Brain microvascular endothelial cell (primary cell): Measurements from ENCODE around the gene LCN6.
A peak's percentile ranks its signal among the peaks of the same experiment; 100 is the strongest.

Source experiments
- DNase-seq: peaks from one replicate; pipeline ENCODE4 v3.0.0-alpha.2; 2020
- H3K27ac ChIP-seq: fragments of 250-450 bp; sonication (Bioruptor Pico); 2 replicates; pipeline ENCODE4 v1.5.1; 2020; ENCODE audit warnings: mild to moderate bottlenecking, moderate library complexity
- H3K27me3 ChIP-seq: fragments of 250-450 bp; sonication (Bioruptor Pico); replicated peaks from 2 replicates; pipeline ENCODE4 v1.5.1; 2020; ENCODE audit warnings: mild to moderate bottlenecking
- H3K36me3 ChIP-seq: fragments of 250-450 bp; sonication (Bioruptor Pico); replicated peaks from 2 replicates; pipeline ENCODE4 v1.5.1; 2020; ENCODE audit warnings: mild to moderate bottlenecking
- H3K4me3 ChIP-seq: 2 replicates; pipeline ENCODE4 v1.5.1; 2011; ENCODE audit warnings: low read depth, mild to moderate bottlenecking, control low read depth, low read length, moderate library complexity
- in situ Hi-C: cut with HindIII; loops from 2 replicates; pipeline ENCODE4 v1.10.0; 2017; ENCODE audit warnings: low sequenced_read_pairs, low pct_ligation_motif_present
- TF ChIP-seq, protein P1 (sequence below): IDR thresholded peaks from 2 replicates; pipeline ENCODE4 v1.5.1; 2011; ENCODE audit warnings: low read depth, mild to moderate bottlenecking, moderate library complexity, low read length, control low read depth, inconsistent platforms; ENCODE audit errors: missing control alignments

Gene LCN6

DNA sequence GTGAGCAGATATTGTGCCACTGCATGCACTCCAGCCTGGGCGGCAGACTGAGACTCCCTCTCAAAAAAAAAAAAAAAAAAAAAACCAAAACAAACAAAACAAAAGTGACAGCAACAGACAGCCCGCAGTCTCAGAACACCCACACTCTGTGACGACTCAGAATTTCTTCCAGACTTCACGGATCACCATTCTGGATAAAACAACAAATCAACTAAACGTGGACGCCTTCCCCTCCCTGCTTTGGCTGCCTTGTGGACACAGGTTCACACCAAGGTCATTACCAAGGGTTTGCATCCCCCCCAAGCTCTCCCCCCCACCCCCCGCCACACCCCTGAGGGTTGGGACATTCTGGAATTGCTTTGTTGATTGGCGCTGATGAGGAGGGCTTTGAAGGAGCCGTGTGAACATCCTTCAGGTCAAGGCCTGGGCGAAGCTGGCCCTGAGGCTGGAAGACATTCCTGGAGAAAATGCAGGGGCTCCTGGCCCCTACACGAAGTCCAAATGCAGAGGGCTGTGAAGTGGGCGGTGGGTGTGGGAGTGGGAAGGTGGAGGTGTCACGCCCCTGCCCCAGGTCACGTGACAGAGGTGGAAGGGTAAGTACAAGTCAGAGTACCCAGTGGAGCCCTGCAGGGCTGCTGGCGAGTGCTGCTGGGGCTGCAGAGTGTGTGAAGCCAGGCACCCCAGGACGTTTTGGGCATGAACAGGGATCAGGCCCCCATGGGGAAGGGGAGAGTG lies 15.7 kb downstream of the LCN6 start:
- H3K27me3 ChIP-seq, result no peaks in the 10 kb centered on the region
- TF ChIP-seq, protein P1, sequence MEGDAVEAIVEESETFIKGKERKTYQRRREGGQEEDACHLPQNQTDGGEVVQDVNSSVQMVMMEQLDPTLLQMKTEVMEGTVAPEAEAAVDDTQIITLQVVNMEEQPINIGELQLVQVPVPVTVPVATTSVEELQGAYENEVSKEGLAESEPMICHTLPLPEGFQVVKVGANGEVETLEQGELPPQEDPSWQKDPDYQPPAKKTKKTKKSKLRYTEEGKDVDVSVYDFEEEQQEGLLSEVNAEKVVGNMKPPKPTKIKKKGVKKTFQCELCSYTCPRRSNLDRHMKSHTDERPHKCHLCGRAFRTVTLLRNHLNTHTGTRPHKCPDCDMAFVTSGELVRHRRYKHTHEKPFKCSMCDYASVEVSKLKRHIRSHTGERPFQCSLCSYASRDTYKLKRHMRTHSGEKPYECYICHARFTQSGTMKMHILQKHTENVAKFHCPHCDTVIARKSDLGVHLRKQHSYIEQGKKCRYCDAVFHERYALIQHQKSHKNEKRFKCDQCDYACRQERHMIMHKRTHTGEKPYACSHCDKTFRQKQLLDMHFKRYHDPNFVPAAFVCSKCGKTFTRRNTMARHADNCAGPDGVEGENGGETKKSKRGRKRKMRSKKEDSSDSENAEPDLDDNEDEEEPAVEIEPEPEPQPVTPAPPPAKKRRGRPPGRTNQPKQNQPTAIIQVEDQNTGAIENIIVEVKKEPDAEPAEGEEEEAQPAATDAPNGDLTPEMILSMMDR, result no peak
- in situ Hi-C loops, result no loop called here
- no peaks in the 10 kb centered on the region for H3K36me3 ChIP-seq
- DNase-seq, result no peak
- no peak overlapping the region for H3K4me3 ChIP-seq
- no peak overlapping the region for H3K27ac ChIP-seq

- no peak for DNase-seq
- H3K4me3 ChIP-seq, result no peak overlapping the region
- peaks cover 16% of the 10 kb centered on the region for H3K36me3 ChIP-seq
- TF ChIP-seq, protein P1, result no peak
- no peak overlapping the region for H3K27ac ChIP-seq
- no peaks in the 10 kb centered on the region for H3K27me3 ChIP-seq
- in situ Hi-C loops, result no loop called here
These were observed 18.4 kb downstream of the LCN6 start for GRCh38 chr9:136729926-136730325.

- no peak for DNase-seq
- no peak overlapping the region for H3K27ac ChIP-seq
- in situ Hi-C loops, result no loop called here
- H3K27me3 ChIP-seq, result no peaks in the 10 kb centered on the region
- peak overlapping the region; percentile 93 for H3K4me3 ChIP-seq
- TF ChIP-seq, protein P1, result no peak
- H3K36me3 ChIP-seq, result peaks cover 24% of the 10 kb centered on the region
These were observed 19.2 kb downstream of the LCN6 start for GRCh38 chr9:136729144-136729543.

DNA sequence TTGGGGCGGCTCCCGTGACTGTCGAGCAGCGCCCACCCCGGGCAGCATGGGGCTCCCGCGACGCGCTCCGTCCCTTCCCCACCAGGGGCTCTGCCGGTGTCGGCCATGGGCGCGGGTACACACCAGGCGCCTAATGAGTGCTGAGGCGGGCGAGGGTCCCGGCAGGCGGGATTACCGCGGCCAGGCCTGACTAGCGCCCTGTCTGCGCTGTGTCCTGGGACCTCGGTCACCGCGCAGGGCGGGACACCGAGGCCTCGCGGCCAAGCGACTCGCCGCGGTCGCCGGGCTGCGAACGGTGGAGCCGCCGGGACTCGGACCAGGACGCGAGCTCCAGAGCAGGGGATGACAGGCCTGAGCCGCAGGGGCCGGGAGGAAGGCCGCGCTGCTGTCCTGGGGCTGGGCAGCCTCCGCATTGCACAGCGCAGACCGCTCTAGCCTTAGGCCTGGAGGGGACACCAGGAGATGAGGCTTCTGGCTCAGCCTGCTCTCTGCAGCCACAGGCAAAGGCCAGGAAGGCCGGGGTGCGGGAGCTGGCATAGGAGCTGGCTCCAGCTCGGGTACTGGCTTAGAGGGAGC lies 19.7 kb downstream of the LCN6 start:
- TF ChIP-seq, protein P1, result no peak
- H3K4me3 ChIP-seq, result peak overlapping the region; percentile 93
- no peak for DNase-seq
- peaks cover 29% of the 10 kb centered on the region for H3K36me3 ChIP-seq
- no peaks in the 10 kb centered on the region for H3K27me3 ChIP-seq
- H3K27ac ChIP-seq, result peak overlapping the region; percentile 43
- in situ Hi-C loops, result no loop called here

DNA sequence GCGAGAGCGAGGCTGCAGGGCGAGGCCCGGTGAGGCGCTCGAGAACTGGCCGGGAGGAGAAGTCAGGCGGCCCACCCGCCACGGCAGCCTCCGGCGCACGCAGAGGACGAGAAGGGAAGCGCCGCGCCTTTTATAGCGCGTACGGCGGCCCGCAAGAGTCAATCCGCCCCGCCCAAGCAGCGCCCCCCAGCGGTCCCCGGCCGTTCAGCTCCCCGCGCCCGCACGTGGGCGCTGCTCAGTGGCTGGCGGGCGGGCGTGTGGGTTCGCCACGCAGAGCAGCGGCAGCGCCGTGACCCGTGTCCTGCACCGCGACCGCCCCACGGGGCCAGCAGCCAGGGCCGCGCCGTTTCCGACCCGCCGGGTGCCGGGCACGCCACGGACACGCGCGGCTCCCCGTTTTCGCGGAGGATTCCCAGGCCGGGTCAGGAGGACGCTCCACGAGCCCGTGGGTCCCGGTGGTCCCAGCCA lies 20.2 kb downstream of the LCN6 start:
- H3K27ac ChIP-seq, result peak overlapping the region; percentile 44
- in situ Hi-C loops, result no loop called here
- peaks cover 34% of the 10 kb centered on the region for H3K36me3 ChIP-seq
- H3K27me3 ChIP-seq, result no peaks in the 10 kb centered on the region
- peak overlapping the region; percentile 93 for H3K4me3 ChIP-seq
- TF ChIP-seq, protein P1, result peak; percentile 72
- peak; percentile 74 for DNase-seq
